ENCODE data around the gene GARIN1A.

GARIN1A gene

DNA sequence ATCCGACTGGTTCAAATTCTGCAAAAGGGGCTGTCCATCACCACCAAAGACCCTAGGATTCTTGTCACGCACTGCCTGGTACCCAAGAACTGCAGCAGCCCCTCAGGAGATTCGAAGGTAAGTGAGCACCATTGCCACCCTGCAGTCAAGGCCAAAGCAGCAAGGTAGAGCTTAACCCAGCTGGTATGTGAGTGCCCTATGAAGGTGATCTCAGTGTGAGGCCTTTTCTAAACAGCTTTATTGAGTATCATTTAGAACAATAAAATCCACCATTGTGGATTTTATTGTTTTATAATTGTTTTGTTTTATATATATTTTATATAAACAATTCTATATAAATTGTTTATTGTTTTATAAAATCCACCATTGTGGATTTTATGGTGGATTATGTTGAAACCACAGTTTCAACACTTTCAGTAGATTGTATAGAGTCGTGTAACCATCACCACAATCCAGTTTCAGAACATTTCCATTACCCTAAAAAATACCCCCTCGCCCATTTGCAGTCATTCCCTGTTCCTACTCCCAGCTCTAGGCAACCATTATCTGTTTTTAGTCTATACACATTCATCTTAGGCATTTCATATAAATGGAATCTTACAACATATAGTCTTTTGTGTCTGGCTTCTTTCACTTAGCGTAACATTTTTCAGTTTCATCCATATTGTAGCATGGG is 47.0 kb downstream of the GARIN1A start:
- DNase-seq (ENCODE audit: insufficient read length, low spot score) (no peak), FAIRE-seq (no peak)
- TF ChIP-seq POLR2A (IDR thresholded peaks at IDR 0.05; ENCODE audit: low read depth, low read length) = no peak

DNA sequence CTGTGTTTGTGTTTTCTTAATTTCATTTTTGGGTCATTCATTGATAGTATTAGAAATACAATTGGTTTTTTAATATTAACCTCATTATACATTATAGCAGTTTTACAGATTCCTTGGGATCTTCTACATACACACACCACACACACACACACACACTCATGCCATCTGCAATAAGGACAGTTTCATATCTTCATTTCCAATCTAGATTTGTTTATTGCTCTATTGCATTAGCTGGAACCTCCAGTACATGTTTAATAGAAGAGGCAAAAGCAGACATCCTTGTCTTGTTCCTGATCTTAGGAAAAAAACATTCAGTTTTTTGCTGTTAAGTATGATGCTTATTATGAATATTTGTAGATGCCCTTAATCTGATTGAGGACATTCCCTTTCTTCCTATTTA is 49.3 kb downstream of the GARIN1A start:
- FAIRE-seq = no peak
- TF ChIP-seq POLR2A (IDR thresholded peaks at IDR 0.05; ENCODE audit: low read depth, low read length) = no peak
- no peak for DNase-seq (ENCODE audit: insufficient read length, low spot score)

Data from H54 (cell line).